ENCODE measurements around the gene COMT. TPM values are rescaled to one million over a fixed set of nuclear protein-coding genes. Genes with fewer than 3 reads are reported as not detected.
A peak's percentile ranks its signal among the peaks of the same experiment; 100 is the strongest.
"Not testable (repeated sequence)": the region's sequence is repeated elsewhere in the genome, so short reads cannot be mapped to it uniquely, and the experiment has no call there.

Gene COMT
- total and polyA plus RNA-seq, 2 donors: 53.6 to 74.5 TPM

- WGBS: 97% methylated on average over 8 of the region's 8 CpGs
Measured at GRCh38 chr22:19931514-19931913, 10.1 kb upstream of the COMT start.

DNA sequence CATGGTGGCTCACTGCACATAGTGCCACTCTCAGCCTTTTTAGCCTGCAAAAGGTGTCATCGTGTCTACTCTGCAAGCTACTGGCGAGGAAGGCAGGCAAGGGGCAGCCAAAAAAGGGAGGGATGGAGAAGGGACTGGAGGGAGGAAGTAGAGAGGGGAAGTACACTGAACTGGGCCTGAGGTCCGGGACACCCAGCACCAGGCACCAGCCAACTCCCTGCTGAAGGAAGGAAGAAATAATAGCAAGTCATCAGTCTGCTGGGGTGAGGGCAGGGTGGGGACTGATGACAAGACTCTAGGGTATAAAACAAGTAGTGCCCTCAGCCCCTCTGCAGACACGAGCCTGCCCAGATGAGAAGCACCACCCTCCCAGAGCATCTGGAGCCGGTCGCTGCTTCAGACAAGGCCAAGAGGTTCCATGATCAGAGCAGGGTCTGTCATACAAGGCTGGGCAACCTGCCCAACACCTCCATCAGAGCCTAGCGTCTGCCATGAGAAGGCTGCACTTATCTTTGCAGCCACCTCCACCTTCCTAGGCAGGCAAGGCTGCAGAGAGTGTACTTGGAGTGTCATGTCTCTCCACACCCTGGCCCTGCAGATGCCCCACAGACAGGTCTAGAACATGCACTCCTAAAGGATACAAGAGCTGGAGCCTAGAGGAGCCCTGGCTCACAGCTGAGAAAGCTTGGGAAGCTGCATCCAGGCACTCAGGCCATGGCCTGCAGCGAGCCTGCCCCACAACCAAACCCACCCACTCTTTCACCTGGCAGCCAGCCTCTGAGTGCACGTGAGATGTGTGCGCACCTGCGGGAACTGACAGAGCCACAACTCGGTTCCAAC is 9.0 kb upstream of the COMT start:
- H3K27ac ChIP-seq (ENCODE audit: low read depth in 1 of 2, low read length in 1 of 2): no peak overlapping the region
- 79% methylated on average over 12 of the region's 12 CpGs for WGBS

More at GRCh38 chr22:19931514-19931913, 10.1 kb upstream of the COMT start:
- no peak for DNase-seq (ENCODE audit: low read depth in 6 of 9, low spot score in 9 of 9)
- H3K4me3 ChIP-seq (ENCODE audit: low read length in 2 of 2): no peak overlapping the region
- H3K4me1 ChIP-seq (ENCODE audit: control insufficient read depth in 2 of 2, insufficient read depth in 2 of 2, low read length in 2 of 2): peaks cover 3% of the 10 kb centered on the region in 2 donors
- H3K27ac ChIP-seq (ENCODE audit: low read depth in 1 of 2, low read length in 1 of 2): no peak overlapping the region
- H3K9me3 ChIP-seq (ENCODE audit: control insufficient read depth in 2 of 2, insufficient read depth in 1 of 2, low read length in 1 of 2): peaks cover 0 to 15% of the 10 kb centered on the region in 2 donors
- H3K36me3 ChIP-seq (ENCODE audit: control insufficient read depth in 2 of 2, insufficient read depth in 2 of 2, low read length in 1 of 2): no peaks in the 10 kb centered on the region
- no peaks in the 10 kb centered on the region for H3K27me3 ChIP-seq (ENCODE audit: control insufficient read depth in 2 of 2, insufficient read depth in 1 of 2, low read length in 1 of 2)

GRCh38 chr22:19933341-19934241 is 8.0 kb upstream of the COMT start:
- no peaks in the 10 kb centered on the region for H3K36me3 ChIP-seq (ENCODE audit: control insufficient read depth in 2 of 2, insufficient read depth in 2 of 2, low read length in 1 of 2)
- DNase-seq (ENCODE audit: low read depth in 6 of 9, low spot score in 9 of 9): no peak
- 97% methylated on average over 9 of the region's 9 CpGs for WGBS
- no peak overlapping the region for H3K4me3 ChIP-seq (ENCODE audit: low read length in 2 of 2)
- H3K9me3 ChIP-seq (ENCODE audit: control insufficient read depth in 2 of 2, insufficient read depth in 1 of 2, low read length in 1 of 2): peaks cover 0 to 15% of the 10 kb centered on the region in 2 donors
- no peak overlapping the region for H3K27ac ChIP-seq (ENCODE audit: low read depth in 1 of 2, low read length in 1 of 2)
- no peaks in the 10 kb centered on the region for H3K27me3 ChIP-seq (ENCODE audit: control insufficient read depth in 2 of 2, insufficient read depth in 1 of 2, low read length in 1 of 2)
- peaks cover 3% of the 10 kb centered on the region in 2 donors for H3K4me1 ChIP-seq (ENCODE audit: control insufficient read depth in 2 of 2, insufficient read depth in 2 of 2, low read length in 2 of 2)

More for the DNA sequence above, 9.0 kb upstream of the COMT start:
- Histone ChIP-seq H3K4me3 (ENCODE audit: low read length in 2 of 2) (no peak overlapping the region), H3K9me3 (ENCODE audit: control insufficient read depth in 2 of 2, insufficient read depth in 1 of 2, low read length in 1 of 2) (peaks cover 0 to 15% of the 10 kb centered on the region in 2 donors), H3K27me3 (ENCODE audit: control insufficient read depth in 2 of 2, insufficient read depth in 1 of 2, low read length in 1 of 2) (no peaks in the 10 kb centered on the region), H3K36me3 (ENCODE audit: control insufficient read depth in 2 of 2, insufficient read depth in 2 of 2, low read length in 1 of 2) (no peaks in the 10 kb centered on the region), H3K4me1 (ENCODE audit: control insufficient read depth in 2 of 2, insufficient read depth in 2 of 2, low read length in 2 of 2) (peaks cover 3% of the 10 kb centered on the region in 2 donors)
- DNase-seq (ENCODE audit: low read depth in 6 of 9, low spot score in 9 of 9): no peak

DNA sequence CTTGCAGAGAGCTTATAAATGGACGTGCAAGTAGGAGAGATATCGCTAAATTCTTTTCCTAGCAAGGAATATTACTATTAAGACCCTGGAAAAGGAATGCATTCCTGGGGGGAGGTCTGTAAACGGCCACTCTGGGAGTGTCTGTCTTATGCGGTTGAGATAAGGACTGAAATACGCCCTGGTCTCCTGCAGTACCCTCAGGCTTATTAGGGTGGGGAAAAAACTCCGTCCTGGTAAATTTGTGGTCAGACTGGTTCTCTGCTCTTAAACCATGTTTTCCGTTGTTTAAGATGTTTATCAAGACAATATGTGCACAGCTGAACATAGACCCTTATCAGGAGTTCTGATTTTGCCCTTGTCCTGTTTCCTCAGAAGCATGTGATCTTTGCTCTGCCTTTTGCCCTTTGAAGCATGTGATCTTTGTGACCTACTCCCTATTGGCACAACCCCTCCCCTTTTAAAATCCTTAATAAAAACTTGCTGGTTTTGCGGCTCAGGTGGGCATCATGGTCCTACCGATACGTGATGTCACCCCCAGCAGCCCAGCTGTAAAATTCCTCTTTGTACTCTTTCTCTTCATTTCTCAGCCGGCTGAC is 6.4 kb upstream of the COMT start:
- H3K27ac ChIP-seq (ENCODE audit: low read depth in 1 of 2, low read length in 1 of 2); H3K4me1 ChIP-seq (ENCODE audit: control insufficient read depth in 2 of 2, insufficient read depth in 2 of 2, low read length in 2 of 2); DNase-seq (ENCODE audit: low read depth in 6 of 9, low spot score in 9 of 9); H3K36me3 ChIP-seq (ENCODE audit: control insufficient read depth in 2 of 2, insufficient read depth in 2 of 2, low read length in 1 of 2); H3K27me3 ChIP-seq (ENCODE audit: control insufficient read depth in 2 of 2, insufficient read depth in 1 of 2, low read length in 1 of 2); H3K4me3 ChIP-seq (ENCODE audit: low read length in 2 of 2): not testable (repeated sequence)
- peaks cover 0 to 15% of the 10 kb centered on the region in 2 donors for H3K9me3 ChIP-seq (ENCODE audit: control insufficient read depth in 2 of 2, insufficient read depth in 1 of 2, low read length in 1 of 2)
- 96% methylated on average over 11 of the region's 11 CpGs for WGBS

- no peak for DNase-seq (ENCODE audit: low read depth in 6 of 9, low spot score in 9 of 9)
- WGBS: 98% methylated on average over 7 of the region's 7 CpGs
- Histone ChIP-seq H3K27me3 (ENCODE audit: control insufficient read depth in 2 of 2, insufficient read depth in 1 of 2, low read length in 1 of 2) (no peaks in the 10 kb centered on the region), H3K4me3 (ENCODE audit: low read length in 2 of 2) (no peak overlapping the region), H3K36me3 (ENCODE audit: control insufficient read depth in 2 of 2, insufficient read depth in 2 of 2, low read length in 1 of 2) (no peaks in the 10 kb centered on the region), H3K4me1 (ENCODE audit: control insufficient read depth in 2 of 2, insufficient read depth in 2 of 2, low read length in 2 of 2) (peaks cover 11% of the 10 kb centered on the region in 2 donors), H3K9me3 (ENCODE audit: control insufficient read depth in 2 of 2, insufficient read depth in 1 of 2, low read length in 1 of 2) (peaks cover 0 to 15% of the 10 kb centered on the region in 2 donors), H3K27ac (ENCODE audit: low read depth in 1 of 2, low read length in 1 of 2) (no peak overlapping the region)
Measured at GRCh38 chr22:19936513-19936912, 5.1 kb upstream of the COMT start.

- peaks cover 16 to 17% of the 10 kb centered on the region in 2 donors for H3K4me1 ChIP-seq (ENCODE audit: control insufficient read depth in 2 of 2, insufficient read depth in 2 of 2, low read length in 2 of 2)
- peaks cover 0 to 15% of the 10 kb centered on the region in 2 donors for H3K9me3 ChIP-seq (ENCODE audit: control insufficient read depth in 2 of 2, insufficient read depth in 1 of 2, low read length in 1 of 2)
- no peaks in the 10 kb centered on the region for H3K27me3 ChIP-seq (ENCODE audit: control insufficient read depth in 2 of 2, insufficient read depth in 1 of 2, low read length in 1 of 2)
- H3K27ac ChIP-seq (ENCODE audit: low read depth in 1 of 2, low read length in 1 of 2): no peak overlapping the region
- DNase-seq (ENCODE audit: low read depth in 6 of 9, low spot score in 9 of 9): no peak
- WGBS: 97% methylated on average over 16 of the region's 16 CpGs
- no peaks in the 10 kb centered on the region for H3K36me3 ChIP-seq (ENCODE audit: control insufficient read depth in 2 of 2, insufficient read depth in 2 of 2, low read length in 1 of 2)
- H3K4me3 ChIP-seq (ENCODE audit: low read length in 2 of 2): no peak overlapping the region
Measured at GRCh38 chr22:19937616-19938473, 3.7 kb upstream of the COMT start.

DNA sequence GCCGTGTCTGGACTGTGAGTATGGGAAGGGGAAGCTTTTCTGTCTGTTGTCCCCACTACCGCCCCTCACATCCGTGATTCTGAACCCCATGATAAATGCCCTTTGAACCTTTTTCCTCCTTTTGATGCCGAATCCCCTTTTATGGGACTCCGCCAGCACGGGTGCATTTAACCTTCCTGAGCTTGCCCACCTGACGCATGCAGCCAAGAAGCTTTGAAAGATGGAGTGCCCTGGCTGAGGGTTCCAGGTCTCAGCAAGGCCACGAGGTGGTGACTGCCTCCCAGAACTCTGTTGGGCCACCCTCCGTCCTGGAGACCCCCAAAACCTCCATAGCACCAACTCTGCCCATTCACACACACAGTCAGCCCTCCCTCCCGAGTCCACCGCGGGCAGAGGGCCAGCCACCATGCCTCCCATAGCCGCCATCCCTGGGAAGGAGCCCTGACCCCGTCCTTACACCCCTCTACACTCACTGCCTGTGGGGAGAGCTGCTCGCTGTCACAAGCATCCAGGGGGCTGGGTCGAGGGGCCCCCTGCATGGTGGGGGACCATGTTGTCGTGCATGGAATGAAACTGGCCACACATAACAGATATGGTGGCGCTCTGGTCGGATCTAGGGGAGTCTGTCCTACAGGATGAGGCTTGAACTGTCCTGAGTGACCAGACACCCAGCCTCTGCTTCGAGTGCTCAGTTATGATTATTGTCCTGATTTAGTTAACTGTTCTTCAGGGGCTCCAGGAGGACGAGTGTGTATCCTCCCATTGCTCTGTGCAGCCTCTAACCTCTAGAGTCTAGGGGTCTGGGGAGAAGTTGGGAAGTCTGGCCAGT is 822 bp upstream of the COMT start:
- peaks cover 25 to 31% of the 10 kb centered on the region in 2 donors for H3K4me1 ChIP-seq (ENCODE audit: control insufficient read depth in 2 of 2, insufficient read depth in 2 of 2, low read length in 2 of 2)
- H3K36me3 ChIP-seq (ENCODE audit: control insufficient read depth in 2 of 2, insufficient read depth in 2 of 2, low read length in 1 of 2): no peaks in the 10 kb centered on the region
- peaks cover 0 to 7% of the 10 kb centered on the region in 2 donors for H3K9me3 ChIP-seq (ENCODE audit: control insufficient read depth in 2 of 2, insufficient read depth in 1 of 2, low read length in 1 of 2)
- peak overlapping the region; percentile 74 to 79 for H3K4me3 ChIP-seq (ENCODE audit: low read length in 2 of 2)
- H3K27ac ChIP-seq (ENCODE audit: low read depth in 1 of 2, low read length in 1 of 2): peak overlapping the region in 1 of 2 donors; percentile 71
- no peak for DNase-seq (ENCODE audit: low read depth in 6 of 9, low spot score in 9 of 9)
- no peaks in the 10 kb centered on the region for H3K27me3 ChIP-seq (ENCODE audit: control insufficient read depth in 2 of 2, insufficient read depth in 1 of 2, low read length in 1 of 2)
- 83% methylated on average over 21 of the region's 21 CpGs for WGBS
